HCT116 (cell line): ENCODE measurements around the gene SNRPF. TPM values are rescaled to one million over a fixed set of nuclear protein-coding genes. Genes with fewer than 3 reads are reported as not detected.

Experiments
- ATAC-seq: fragments of 200-7000 bp; cut with Tn5 transposase; 2 replicates; pipeline ENCODE4 v1.9.1; 2020; ENCODE audit warnings: mild to moderate bottlenecking, moderate library complexity
- BruUV-seq: library from RNA; stranded (reverse); fragments of 400-500 nt; replicated peaks from 2 replicates; lab custom pipeline; 2021; lab: Mats Ljungman, UMichigan
- CTCF ChIA-PET: fragments of 300-600 bp; sonication (Branson Sonifier 250); formaldehyde crosslinking; loops from one replicate; lab custom pipeline; 2021; ENCODE audit warnings: antibody characterized with exemption; lab: Charles Lee
- POLR2A ChIA-PET: fragments of 300-600, 350-600 bp; sonication (Branson Sonifier 250); formaldehyde crosslinking; loops from one replicate; lab custom pipeline; 2021; ENCODE audit warnings: antibody characterized with exemption; lab: Charles Lee
- RAD21 ChIA-PET, 2 experiments: fragments of 300-600 bp; sonication (Branson Sonifier 250); formaldehyde crosslinking; loops; one replicate each; lab custom pipeline; 2023; ENCODE audit warnings: low total read pairs in 2 of 2; ENCODE audit not compliant: uncharacterized antibody in 2 of 2, unreplicated experiment in 2 of 2, low non-redundant PET in 1 of 2; lab: Charles Lee
- DNase-seq: peaks from one replicate; pipeline ENCODE4 v3.0.0-alpha.2; 2010; ENCODE audit warnings: low read depth, low spot score
- H2AFZ ChIP-seq: fragments of 200-600 bp; shearing (Covaris generic), sonication (generic); 2 replicates; pipeline ENCODE4 v1.6.1; 2017; ENCODE audit warnings: low read depth, mixed run types, mixed read lengths, antibody characterized with exemption, low read length; ENCODE audit not compliant: poor library complexity, severe bottlenecking
- H3K27ac ChIP-seq: 2 replicates; pipeline ENCODE4 v1.5.1; 2012; ENCODE audit warnings: low read depth, low read length
- H3K27me3 ChIP-seq: fragments of 200-600 bp; sonication (generic); 2 replicates; pipeline ENCODE4 v1.6.1; 2016; ENCODE audit warnings: mixed run types, low read length, mixed read lengths; ENCODE audit not compliant: insufficient read depth
- H3K36me3 ChIP-seq, 2 experiments: fragments of 200-500 bp in 1 of 2; fragments of 200-600 bp in 1 of 2; sonication (Bioruptor generic) in 1 of 2; sonication (generic) in 1 of 2; 2 replicates each; pipeline versions ENCODE4 v1.5.1 to v1.6.1; 2014 to 2016; ENCODE audit warnings: low read length in 2 of 2, inconsistent platforms in 1 of 2, mixed read lengths in 1 of 2, mixed run types in 1 of 2; ENCODE audit not compliant: insufficient read depth in 2 of 2, control insufficient read depth in 1 of 2
- H3K4me1 ChIP-seq, 2 experiments: fragments of 200-600 bp in 1 of 2; sonication (generic) in 1 of 2; 2 replicates each; pipeline versions ENCODE4 v1.5.1 to v1.6.1; 2012 to 2017; ENCODE audit warnings: low read length in 2 of 2, inconsistent platforms in 1 of 2, mild to moderate bottlenecking in 1 of 2, mixed read lengths in 1 of 2, mixed run types in 1 of 2, moderate library complexity in 1 of 2; ENCODE audit not compliant: insufficient read depth in 2 of 2, control insufficient read depth in 1 of 2
- H3K4me2 ChIP-seq: fragments of 200-600 bp; sonication (generic); 2 replicates; pipeline ENCODE4 v1.6.1; 2017; ENCODE audit warnings: mixed run types, low read length, mixed read lengths
- H3K4me3 ChIP-seq, 2 experiments: fragments of 200-600 bp in 1 of 2; sonication (generic) in 1 of 2; replicated peaks in 1 of 2; 2 replicates each; pipeline ENCODE4 v1.5.1; 2011 to 2016; ENCODE audit warnings: low read length in 2 of 2, control low read depth in 1 of 2, low read depth in 1 of 2, mild to moderate bottlenecking in 1 of 2, mixed read lengths in 1 of 2, mixed run types in 1 of 2
- H3K79me2 ChIP-seq: fragments of 200-600 bp; sonication (generic); 2 replicates; pipeline ENCODE4 v1.6.1; 2017; ENCODE audit warnings: mild to moderate bottlenecking, mixed run types, low read length, moderate library complexity, mixed read lengths; ENCODE audit not compliant: insufficient read depth
- H3K9ac ChIP-seq: fragments of 200-600 bp; sonication (generic); 2 replicates; pipeline ENCODE4 v1.6.1; 2016; ENCODE audit warnings: low read length, mixed read lengths
- H3K9me2 ChIP-seq: fragments of 200-600 bp; sonication (generic), shearing (Covaris generic); 2 replicates; pipeline ENCODE4 v1.6.1; 2017; ENCODE audit warnings: mixed run types, mild to moderate bottlenecking, moderate library complexity; ENCODE audit not compliant: insufficient read depth
- H3K9me3 ChIP-seq, 2 experiments: fragments of 200-500 bp in 1 of 2; fragments of 200-600 bp in 1 of 2; sonication (Bioruptor generic) in 1 of 2; sonication (generic) in 1 of 2; 2 replicates each; pipeline ENCODE4 v1.6.1; 2014 to 2017; ENCODE audit warnings: low read length in 2 of 2, mixed read lengths in 2 of 2, inconsistent platforms in 1 of 2, low read depth in 1 of 2, mild to moderate bottlenecking in 1 of 2, mixed run types in 1 of 2, moderate library complexity in 1 of 2; ENCODE audit not compliant: control insufficient read depth in 1 of 2, insufficient read depth in 1 of 2
- H4K20me1 ChIP-seq: fragments of 200-600 bp; sonication (generic), shearing (Covaris generic); 2 replicates; pipeline ENCODE4 v1.6.1; 2017; ENCODE audit warnings: mixed run types, mild to moderate bottlenecking, moderate library complexity; ENCODE audit not compliant: insufficient read depth
- EGR1 ChIP-seq: IDR thresholded peaks from 2 replicates; pipeline ENCODE4 v1.6.1; 2012; ENCODE audit warnings: low read depth
- ELF1 ChIP-seq: IDR thresholded peaks from 2 replicates; pipeline ENCODE4 v1.6.1; 2012; ENCODE audit warnings: low read depth, borderline replicate concordance
- FOSL1 ChIP-seq: IDR thresholded peaks from 2 replicates; pipeline ENCODE4 v1.6.1; 2012; ENCODE audit warnings: low read depth
- JUND ChIP-seq: IDR thresholded peaks from 2 replicates; pipeline ENCODE4 v1.6.1; 2012
- POLR2AphosphoS5 ChIP-seq: IDR thresholded peaks from 2 replicates; pipeline ENCODE4 v1.6.1; 2011; ENCODE audit warnings: mild to moderate bottlenecking, low read depth, low read length, moderate library complexity
- RAD21 ChIP-seq: IDR thresholded peaks from 2 replicates; pipeline ENCODE4 v1.6.1; 2012; ENCODE audit warnings: low read depth, mild to moderate bottlenecking
- ZBTB33 ChIP-seq: IDR thresholded peaks from 2 replicates; pipeline ENCODE4 v1.6.1; 2011; ENCODE audit warnings: mild to moderate bottlenecking, low read length, moderate library complexity; ENCODE audit not compliant: insufficient replicate concordance; ENCODE audit errors: extremely low read depth
- ZNF274 ChIP-seq: fragments of 200-500 bp; sonication (Bioruptor generic); IDR thresholded peaks from 2 replicates; pipeline ENCODE4 v1.6.1; 2014; ENCODE audit warnings: mild to moderate bottlenecking, low read depth, low read length, inconsistent platforms
- intact Hi-C: fragments of 100-400 bp; cut with micrococcal nuclease; formaldehyde crosslinking; loops from 2 replicates; pipeline ENCODE4 v1.10.0; 2022
- total RNA-seq: library from RNA; stranded (reverse); gene quantifications from one replicate; pipeline ENCODE4 v1.2.1, GENCODE V29; 2021; ENCODE audit not compliant: unreplicated experiment

Gene SNRPF
- total RNA-seq, 1 experiment from 2014 or later: 56.3 TPM

- TF ChIP-seq ZBTB33 (no peak), POLR2AphosphoS5 (no peak), EGR1 (no peak), FOSL1 (no peak), JUND (no peak), RAD21 (no peak), ELF1 (no peak)
- TF ChIP-seq, all 23 proteins: peak for 0
Observed at GRCh38 chr12:95881331-95881955, 22.7 kb downstream of the SNRPF start (continued).

GRCh38 chr12:95882080-95882479 lies 23.3 kb downstream of the SNRPF start:
- ChIA-PET POLR2A (no interaction called here), RAD21 (no interaction called here), CTCF (no interaction called here)
- Histone ChIP-seq H3K27me3 (no peaks in the 10 kb centered on the region), H3K27ac (no peak overlapping the region), H3K9me3 (no peaks in the 10 kb centered on the region; a peak in 1 of 4 replicates), H3K79me2 (no peaks in the 10 kb centered on the region), H3K9ac (no peak overlapping the region), H3K9me2 (no peaks in the 10 kb centered on the region), H3K4me2 (no peak overlapping the region), H4K20me1 (no peaks in the 10 kb centered on the region), H2AFZ (no peak overlapping the region), H3K36me3 (no peaks in the 10 kb centered on the region), H3K4me1 (peaks cover 0 to 4% of the 10 kb centered on the region in 2 experiments; a peak in 1 of 4 replicates), H3K4me3 (no peak overlapping the region)
- ATAC-seq (no peak), DNase-seq (no peak)
- no TSS peak for BruUV-seq
- intact Hi-C loops: no loop called here
- TF ChIP-seq ELF1 (no peak), ZNF274 (no peak)
- TF ChIP-seq, all 23 proteins: peak for 0
